GM21367 (cell line): ENCODE data around the gene TMCC1.
"Not testable (repeated sequence)": the region's sequence is repeated elsewhere in the genome, so short reads cannot be mapped to it uniquely, and the experiment has no call there.

ENCODE experiments used
- ATAC-seq: cut with Tn5 transposase; IDR thresholded peaks from one replicate; pipeline ENCODE4 v1.9.1; 2021; ENCODE audit not compliant: unreplicated experiment

The TMCC1 gene

DNA sequence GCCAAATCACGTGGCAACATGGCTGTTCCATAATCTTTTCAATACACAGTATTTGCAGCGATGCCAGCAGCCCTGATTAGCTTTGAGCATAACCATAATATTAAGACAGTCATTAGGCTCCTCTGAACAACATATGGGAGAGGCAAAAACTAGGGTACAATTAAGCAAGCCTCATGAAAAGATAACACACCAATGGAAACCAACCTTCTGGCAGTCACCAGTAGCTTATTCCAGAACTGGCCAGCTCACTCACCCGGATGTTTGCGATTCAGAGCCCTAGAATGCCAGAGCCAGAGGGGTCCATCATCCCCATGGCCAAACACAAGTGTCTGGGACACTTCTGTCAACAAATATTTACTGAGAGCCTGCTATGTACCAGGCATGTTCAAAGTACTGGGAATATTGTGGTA is 238.2 kb downstream of the TMCC1 start:
- ATAC-seq = no peak

DNA sequence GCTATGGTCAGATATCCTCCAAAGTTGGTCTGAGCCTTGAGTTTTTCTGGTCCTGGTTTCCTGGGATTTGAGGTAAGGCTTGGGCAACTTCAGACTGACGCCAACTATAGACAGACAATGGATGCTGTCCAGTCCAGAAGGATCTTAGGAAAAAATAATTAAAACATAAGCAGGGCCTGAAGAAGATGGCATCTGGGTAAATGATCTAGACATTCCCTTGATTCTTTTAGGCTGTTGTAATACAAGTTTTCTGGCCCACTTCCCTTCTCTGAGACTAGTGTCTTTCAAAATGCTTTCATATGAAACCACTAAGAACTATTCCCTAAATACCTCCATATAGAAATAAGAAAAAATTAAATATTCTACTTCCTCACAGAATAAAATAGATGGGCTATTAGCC is 239.4 kb downstream of the TMCC1 start:
- ATAC-seq = no peak

DNA sequence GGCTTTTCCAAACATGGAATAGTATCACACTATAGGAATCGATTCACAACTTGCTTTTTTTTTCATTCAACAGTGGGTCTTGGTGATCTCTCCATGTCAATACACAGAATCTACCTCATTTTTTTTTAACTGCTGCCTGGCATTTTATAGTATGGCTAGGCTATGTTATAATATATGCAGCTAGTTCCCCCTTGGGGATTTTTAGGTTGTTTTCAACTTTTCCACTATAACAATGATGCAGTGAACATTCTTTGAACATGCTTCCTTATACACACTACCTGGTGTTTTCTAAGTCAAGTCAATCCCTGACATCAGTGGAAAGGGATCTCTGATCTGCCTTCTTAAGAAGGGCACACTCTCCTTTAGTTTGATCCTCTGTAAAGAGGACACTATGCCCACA is 240.5 kb downstream of the TMCC1 start:
- ATAC-seq = no peak

DNA sequence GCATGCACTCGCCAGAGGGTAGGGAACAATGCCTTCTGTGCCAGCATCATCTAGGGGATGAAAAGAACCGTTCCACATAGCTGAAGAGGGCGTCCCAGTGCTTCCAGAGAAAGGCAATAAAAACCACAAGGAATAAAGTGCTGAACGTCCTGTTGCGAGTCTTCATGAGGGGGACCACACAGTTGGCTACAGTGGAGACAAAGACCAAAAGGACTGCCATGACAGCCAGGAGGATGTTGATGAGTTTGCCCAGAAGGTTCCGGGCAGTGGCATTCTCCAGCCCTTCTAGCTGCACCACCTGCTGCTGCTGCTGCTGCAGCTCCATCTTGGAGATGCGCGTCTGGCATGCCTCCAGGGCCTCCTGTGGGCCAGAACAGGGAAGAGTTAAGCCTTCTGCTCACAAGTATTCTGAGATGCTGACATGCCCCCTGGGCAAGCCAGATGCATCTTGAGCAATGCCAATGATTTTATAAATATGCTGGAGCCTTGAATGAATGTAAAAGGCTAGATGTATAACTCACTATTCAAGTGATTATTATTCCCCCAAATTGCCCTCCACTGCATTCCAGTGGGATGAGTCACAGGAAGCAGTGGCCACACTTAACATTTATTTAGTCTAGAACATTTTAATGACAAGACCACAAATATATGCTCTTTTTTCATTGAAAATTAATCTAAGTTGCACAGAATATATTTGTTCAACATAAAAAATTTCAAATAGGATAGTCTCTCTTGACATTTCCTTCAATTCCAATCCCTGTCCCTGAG is 241.9 kb downstream of the TMCC1 start:
- no peak for ATAC-seq

DNA sequence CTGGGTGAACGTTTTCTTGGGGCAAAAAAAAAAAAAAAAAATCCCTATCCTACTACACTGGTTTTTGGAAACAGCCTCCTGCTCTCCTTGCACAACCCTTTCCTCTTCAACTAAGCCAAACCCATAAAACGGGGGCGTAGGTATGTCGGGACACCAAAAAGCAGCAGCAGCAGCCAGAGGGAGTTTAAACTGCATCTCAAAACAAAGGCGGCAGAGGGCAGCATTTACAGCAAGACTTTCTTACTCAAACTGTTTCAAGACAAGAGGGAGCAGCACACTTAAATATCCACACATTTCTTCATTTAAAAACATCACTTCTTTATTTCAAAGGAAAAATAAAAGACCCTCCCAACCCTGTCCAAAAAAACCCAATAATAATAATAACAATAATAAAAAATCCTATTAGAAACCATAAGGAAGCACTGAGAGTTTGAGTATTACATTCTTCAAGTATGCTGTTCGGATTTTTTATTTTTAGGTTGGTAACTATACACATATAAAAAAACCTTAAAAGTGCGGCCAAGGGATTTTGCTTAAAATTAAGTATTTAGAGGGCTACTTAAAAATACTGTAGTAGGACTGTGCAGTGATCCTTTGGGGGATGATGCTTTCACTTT is 243.1 kb downstream of the TMCC1 start:
- ATAC-seq = no peak

DNA sequence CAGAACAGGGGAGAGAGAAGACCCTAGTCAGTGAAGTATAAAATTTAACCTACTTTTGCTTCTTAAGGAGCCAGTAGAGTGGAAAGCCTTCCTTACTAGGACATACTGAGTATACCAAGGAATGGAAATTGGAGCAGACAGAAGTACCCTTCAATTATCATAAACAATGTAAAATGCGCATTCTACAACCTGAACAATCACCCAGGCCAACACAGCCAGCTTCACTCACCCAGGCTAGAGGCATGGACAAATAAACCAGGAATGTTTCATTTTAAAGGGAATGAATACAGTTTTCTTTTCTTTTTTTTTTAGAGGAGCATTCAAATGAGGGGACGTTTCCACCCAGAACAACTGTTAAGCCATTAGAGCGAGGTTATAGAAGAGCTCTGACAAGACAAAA is 245.1 kb downstream of the TMCC1 start:
- no peak for ATAC-seq

DNA sequence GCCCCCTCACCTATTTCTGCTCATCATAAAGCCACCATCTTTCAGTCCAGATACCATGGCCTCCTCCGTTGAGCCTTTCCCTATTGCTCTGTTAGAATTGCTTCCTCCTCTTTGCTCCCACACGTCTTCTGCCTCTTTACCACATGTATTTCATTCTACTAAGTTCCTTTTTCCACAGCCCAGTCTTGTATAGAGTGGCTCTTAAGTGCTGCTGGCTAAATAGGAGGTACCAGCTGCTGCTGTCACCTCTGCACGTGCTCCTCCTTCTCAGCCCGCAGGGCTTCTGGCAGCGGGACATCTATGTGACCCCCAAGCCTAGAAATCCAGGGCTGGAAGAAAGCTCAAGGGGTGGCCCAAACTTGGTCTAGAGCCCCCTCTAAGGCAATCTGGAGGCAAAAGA is 248.2 kb downstream of the TMCC1 start:
- ATAC-seq = no peak

DNA sequence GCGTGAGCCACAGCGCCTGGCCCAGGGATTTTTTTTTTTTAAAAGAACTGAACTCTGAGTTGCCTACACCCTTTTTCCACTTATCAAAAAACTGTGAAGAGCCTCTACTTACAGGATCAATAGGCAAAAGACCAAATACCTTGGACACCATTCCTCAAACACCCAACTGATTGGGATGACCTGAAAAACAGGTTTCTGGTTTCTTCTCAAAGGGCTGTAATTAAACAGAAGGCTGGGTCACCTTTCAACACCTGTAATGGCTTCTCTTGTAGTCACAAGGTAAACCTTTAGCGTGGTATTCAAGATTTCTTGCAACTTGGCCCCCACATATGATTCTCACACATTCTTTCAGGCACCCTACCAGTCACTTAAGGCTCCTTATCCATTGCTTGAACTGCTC is 248.7 kb downstream of the TMCC1 start:
- ATAC-seq = no peak

DNA sequence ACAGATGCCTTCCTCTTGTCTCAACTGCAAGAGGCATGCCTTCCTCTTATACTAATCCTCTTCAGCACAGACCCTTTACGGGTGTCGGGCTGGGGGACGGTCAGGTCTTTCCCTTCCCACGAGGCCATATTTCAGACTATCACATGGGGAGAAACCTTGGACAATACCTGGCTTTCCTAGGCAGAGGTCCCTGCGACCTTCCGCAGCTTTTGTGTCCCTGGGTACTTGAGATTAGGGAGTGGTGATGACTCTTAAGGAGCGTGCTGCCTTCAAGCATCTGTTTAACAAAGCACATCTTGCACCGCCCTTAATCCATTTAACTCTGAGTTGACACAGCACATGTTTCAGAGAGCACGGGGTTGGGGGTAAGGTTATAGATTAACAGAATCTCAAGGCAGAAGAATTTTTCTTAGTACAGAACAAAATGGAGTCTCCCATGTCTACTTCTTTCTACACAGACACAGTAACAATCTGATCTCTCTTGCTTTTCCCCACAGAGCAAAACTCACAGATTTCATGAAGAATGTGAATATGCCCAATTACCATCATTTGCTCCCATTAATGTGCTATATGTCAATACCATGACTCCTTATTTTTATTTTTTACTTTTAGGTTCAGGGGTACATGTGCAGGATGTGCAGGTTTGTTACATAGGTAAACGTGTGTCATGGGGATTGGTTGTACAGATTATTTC is 251.8 kb downstream of the TMCC1 start:
- not testable (repeated sequence) for ATAC-seq

DNA sequence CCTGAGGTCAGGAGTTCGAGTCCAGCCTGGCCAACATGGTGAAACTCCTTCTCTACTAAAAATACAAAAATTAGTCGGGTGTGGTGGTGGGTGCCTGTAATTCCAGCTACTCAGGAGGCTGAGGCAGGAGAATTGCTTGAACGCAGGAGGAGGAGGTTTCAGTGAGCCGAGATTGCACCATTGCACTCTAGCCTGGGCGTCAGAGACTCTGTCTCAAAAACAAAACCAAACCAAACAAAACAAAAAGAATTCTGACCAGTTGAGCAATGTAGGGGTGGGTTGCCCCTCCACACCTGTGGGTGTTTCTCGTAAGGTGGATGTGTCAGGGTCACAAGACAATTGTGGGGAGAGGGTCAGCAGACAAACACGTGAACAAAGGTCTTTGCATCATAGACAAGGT is 252.5 kb downstream of the TMCC1 start:
- ATAC-seq = not testable (repeated sequence)

DNA sequence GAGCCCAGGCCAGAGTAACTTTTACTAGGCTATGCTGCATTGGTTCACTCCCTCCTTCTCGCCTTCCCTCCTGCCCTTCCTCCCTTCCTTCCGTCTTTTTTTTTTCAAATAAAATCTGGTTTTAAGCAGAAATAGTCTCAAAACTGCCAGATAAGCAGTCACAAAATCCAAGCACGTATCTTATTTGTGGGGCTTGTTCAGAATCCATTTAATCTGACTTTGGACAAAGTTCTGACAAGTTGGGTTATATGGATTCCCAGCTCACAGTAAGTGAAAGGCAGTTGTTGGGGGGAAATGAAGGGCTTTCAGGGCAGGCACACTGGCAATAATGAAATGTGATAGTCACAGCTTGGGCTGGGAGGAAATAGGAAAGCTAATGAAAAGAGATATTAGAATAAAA is 255.0 kb downstream of the TMCC1 start:
- no peak for ATAC-seq

DNA sequence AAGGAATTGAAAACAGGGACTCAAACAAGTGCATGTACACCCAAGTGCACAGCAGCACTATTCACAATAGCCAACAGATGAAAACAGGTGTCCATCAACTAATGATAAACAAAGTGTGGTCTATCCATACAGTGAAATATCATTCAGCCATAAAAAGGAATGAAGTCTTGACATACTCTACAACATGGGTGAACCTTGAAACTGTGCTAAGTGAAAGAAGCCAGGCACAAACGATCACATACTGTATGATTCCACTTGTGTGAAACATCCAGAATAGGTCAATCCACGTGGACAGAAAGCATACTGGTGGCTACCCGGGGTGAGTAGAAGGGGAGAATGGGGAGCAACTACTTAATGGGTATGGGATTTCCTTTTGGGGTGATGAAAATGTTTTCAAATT is 257.4 kb downstream of the TMCC1 start:
- ATAC-seq = no peak

DNA sequence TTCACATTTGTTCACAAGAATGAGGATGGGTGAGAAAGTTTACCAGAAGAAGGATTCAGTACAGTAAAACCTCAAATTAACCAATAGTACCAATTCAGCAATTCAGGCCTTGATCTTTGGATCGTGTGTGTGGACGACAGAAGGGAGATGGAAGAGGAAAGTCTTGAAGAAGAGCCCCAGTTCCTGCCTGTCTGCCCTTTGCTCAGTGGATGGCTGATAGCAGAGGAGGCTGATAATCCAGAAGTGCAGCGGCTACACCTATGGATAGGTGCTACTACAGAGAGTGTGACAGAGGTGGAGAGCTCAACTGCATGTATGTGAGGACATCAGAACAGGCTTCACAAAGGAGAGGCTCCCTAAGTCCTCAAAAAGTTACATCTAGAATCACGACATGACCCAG is 257.9 kb downstream of the TMCC1 start:
- ATAC-seq = no peak

DNA sequence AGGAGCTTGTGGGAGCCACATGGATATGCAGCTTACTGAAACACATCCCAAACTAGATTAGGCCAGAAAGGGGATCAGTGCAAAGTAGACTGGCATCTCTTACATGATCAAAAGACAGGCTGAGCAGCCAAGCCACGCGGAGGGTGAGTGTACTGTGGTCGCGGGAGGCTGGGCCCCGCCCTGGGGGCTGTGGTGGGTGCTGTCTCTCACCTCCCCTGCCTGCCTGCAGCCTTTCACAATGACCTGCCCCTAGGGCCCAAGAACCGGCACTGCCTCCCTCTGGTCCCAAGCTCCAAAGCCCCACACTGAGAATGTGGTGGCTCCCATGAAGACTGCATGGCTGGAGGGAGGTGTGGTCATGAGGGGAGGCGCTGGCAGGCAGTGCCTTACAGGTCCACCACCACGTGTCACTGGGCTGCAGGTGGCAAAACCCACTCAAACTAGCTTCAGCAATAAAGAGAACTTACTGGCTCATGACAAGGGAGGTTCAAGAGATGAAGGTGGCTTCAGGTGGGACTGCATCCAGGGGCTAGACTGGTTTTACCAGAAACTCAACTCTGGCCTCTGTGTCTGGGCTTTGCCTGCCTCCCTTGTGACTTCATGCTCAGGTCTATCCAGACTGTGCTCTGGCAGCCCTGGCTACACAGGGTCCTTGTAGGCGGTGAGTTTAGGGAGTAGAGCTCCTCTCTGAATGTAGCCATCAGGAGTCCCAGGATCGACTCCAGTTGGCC is 259.6 kb downstream of the TMCC1 start:
- no peak for ATAC-seq

DNA sequence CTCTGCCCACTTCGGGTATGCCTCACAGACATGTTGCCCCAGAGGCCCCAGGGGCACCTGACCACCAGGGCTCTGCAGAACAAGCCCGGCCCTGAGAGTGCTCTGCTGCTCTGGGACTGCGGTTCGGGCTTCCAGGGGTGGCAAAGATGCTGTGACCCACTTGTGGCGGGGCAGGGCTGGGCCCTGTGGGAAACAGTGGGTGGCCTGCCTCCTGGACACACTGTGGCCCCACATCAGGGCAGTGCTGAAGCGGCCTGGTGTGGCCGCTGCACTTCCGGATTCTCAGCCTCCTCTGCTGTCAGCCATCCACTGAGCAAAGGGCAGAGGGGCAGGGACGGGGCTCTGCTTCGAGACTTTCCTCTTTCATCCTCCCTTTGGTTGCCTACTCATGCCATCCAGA is 260.5 kb downstream of the TMCC1 start:
- ATAC-seq = no peak

DNA sequence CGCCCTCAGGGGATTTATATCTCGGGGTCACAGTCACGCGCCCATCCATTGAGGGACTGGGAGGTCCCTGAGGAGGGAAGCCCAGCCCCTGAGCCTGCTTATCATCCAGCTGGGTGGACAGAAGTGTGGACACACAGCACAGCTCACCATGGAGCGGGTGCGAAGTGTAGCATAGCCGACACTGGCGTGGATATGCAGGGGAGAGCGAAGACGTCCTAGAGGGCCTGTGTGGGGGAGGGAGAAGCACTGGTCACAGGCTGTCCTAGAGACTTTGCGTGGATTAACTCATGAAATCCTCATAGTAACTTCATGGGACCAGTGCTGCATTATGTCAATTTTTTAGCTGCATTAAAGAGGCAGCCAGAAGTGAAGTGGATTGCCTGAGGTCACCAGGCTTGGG is 261.0 kb downstream of the TMCC1 start:
- no peak for ATAC-seq

DNA sequence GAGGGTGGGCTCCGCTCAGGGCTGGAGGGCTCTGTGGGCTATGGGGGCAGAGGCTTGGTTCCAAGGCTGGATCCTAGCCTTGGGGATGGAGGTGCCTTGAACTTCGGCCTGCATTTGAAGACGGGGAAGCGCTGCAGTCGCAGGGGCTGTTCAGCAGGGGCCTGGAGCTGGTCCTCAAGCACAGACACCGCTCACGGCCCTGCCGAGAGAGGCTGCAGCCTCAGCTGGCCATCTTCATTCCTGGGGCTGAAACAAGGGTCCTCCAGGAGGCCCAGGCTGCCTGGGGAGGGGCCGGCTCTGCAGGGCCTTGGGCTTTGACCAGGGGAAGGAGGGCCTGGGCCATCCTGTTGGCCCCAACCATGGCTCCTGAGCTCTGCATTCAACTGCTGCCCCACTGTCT is 261.5 kb downstream of the TMCC1 start:
- no peak for ATAC-seq

DNA sequence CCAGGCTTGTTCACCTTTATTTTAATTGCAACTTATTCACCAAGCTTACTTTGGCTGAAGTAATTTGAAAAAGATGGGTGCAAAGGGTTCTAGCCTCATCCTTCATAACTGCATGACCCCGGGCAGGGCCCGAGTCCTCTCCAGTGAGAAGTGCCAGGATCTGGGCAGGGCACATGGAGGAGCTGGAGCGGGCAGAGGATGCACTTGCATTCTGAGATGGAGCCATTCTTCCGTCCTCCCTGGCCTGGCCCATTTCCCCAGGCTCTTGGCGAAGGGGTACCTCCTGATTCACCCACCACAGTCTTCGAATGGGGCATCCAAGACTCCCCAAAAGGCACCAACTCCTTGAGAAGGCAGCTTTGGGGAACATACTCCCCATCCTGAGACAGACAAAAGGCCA is 264.5 kb downstream of the TMCC1 start:
- no peak for ATAC-seq

DNA sequence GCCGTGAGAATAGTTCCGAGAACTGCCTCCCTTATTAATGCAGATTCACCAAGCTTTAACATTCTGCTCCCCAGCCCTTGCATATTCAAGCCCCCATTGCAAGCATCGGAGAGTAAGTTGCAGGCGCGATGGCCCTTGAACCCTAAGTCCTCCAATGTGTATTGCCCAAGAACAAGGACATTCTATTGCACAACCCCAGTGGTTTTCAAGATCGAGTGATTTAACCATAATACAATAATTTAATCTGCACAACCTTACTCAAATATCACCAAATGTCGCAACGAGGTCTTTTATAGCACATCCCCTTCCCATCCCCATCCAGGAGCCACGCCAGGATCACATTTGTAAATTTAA is 265.4 kb downstream of the TMCC1 start:
- ATAC-seq = no peak

DNA sequence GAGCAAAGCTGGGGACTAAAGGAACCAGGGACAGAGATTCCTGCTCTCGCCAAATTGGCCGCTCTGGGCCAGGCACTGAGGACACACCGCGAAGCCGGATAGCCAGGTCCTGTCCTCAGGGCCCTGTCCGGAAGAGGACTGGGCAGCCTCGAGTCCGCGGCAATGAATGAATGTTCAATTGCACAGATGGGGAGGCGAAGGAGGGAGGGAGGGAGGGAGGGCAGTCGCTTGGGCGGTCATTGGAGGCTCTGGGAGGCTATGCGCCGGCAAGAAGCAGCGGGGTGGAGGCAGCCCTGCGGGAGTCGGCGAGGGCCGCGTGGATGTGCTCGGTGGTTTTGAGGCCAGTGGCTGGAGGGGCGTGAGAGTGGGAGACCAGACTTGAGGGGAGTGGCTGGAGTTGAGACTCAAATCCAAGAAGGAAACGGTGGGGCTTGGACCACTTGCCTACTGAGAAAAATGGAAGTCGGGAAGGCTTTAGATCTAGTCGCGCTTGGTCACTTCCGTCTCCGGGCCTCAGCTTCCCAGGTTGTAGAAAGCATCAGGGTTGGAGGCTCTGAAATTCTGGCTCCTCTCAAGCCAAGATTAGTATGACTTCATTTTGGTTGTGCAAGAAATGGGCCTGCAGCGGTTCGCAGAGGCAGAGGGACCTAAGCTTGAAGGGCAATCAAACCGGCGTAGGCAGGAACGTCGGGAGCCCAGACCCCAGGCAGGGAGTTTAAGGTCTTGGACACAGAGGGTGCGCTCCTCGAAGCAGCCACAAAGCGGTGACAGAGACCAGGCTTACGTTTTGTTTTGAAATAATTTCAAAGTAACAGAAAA is 266.0 kb downstream of the TMCC1 start:
- peak; percentile 49 for ATAC-seq
